HG02938 (cell line): ENCODE results near the gene ERV3-1.
"Not testable (repeated sequence)": the region's sequence is repeated elsewhere in the genome, so short reads cannot be mapped to it uniquely, and the experiment has no call there.

ENCODE experiments used
- ATAC-seq: cut with Tn5 transposase; IDR thresholded peaks from one replicate; pipeline ENCODE4 v1.9.1; 2021; ENCODE audit warnings: mild to moderate bottlenecking, moderate library complexity; ENCODE audit not compliant: unreplicated experiment

The ERV3-1 gene

GRCh38 chr7:65006094-65006992 is at the start of gene ERV3-1:
TSS of gene ERV3-1 (minus strand) at chr7:65006687. CDS start at chr7:64993026, 13,661 bp downstream.
- peak; percentile 100 for ATAC-seq

- ATAC-seq = not testable (repeated sequence)
Observed at GRCh38 chr7:65055786-65056185, 49.3 kb upstream of the ERV3-1 start.

DNA sequence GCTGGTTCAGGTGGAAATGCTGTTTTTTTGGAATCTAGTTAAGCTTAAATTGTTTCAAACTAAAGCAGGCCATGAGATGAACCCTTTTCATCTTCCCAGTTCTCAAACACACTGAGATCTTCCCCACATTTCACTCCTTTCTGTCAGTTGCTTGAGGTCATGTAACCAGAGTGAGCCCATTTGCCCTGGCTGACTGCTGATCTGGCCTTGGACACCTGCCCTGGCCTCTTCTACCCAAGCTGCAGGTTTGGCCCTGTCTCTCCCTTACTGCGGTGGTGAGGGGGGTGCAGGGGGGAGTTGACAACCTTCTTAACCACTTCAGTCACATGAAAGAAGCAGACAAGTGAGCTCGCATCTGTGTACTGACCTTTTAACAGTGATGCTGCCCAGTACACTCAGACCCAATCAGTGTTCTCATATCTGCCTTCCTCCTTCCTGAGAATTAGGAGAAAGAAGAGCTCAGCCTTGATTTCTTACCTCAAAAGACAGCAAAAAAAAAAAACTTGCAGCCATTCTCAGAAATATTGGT is 48.0 kb upstream of the ERV3-1 start:
- ATAC-seq = not testable (repeated sequence)

GRCh38 chr7:65051654-65052053 is 45.2 kb upstream of the ERV3-1 start:
- ATAC-seq = not testable (repeated sequence)

DNA sequence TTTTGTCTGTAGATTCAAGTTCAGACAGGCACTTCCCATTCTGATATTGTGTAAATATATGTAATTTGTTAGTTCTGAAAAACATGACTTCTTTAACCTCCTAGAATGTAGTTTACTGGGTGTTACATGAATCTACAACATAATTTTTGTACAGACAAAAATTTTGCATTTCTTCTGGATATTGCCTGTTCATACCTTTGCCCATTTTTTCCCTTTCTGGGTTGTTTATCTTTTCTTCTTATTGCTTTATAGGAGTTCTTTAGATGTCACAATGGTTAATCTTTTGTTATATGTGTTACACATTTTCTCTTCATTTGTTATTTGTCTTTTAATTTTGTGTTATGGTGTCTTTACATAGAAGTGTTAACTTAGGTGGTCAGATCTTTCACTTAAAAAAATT is 44.7 kb upstream of the ERV3-1 start:
- ATAC-seq = not testable (repeated sequence)

- not testable (repeated sequence) for ATAC-seq
Observed at GRCh38 chr7:65046329-65046728, 39.8 kb upstream of the ERV3-1 start.

DNA sequence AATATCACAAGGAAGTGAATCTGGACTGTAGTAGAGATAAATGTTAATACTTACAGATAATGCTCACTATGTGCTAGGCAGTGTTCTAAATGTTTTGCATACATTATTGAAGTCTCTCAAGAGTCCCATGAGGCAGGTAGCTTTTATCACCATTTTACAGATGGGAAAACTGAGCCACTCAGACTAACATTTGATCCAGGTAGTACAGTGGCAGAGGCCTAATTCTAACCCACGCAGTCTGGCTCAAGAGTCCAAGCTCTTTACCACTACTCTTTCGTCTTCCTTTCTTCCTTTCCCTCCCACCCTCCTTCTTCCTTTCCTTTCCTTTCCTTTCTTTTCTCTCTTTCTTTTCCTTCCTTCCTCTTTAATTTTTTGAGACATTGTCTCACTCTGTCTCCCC is 39.1 kb upstream of the ERV3-1 start:
- ATAC-seq = not testable (repeated sequence)

- ATAC-seq = not testable (repeated sequence)
Observed at GRCh38 chr7:65038767-65039166, 32.3 kb upstream of the ERV3-1 start.

DNA sequence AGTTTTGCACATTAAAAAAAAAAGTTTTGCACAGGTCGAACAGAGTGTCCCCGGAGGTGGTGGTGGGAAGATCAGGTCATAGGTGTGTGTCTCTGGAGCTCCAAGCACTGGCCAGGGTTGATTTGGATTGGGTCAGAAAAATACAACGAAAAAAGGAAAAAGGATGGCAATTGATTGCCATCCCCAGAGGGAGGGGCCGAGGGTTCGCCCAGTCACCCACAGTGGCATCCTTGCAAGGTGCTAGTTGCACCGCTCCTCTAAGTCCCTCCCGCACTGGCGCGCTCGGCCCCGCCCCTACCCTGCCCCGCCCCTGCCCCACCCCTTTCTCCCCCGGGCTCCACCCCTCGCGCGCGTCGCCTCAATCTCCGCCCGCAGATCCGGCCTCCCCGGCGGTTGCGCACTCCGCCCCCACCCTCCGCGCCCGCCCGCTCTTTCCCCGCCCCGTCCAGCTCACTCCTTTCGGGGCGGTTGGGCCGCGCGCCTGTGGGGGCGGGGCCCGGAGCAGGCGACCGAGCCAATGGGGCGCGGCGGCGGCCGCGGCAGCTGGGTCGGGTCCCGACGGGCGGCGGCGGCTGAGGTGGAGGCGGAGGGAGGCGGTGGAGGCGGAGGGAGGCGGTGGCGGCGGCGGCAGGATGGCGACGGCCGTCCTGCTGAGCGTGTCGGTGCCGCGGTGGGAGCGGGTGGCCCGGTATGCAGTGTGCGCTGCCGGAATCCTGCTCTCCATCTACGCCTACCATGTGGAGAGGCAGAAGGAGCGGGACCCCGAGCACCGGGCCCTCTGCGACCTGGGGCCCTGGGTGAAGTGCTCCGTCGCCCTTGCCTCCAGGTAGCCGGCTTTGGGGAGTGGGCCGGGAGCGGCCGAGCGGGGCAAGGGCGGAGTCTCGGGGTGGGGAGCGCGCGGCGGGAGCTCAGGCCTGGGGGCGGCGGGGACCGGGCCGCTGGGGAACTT is 31.5 kb upstream of the ERV3-1 start:
- peak; percentile 77 for ATAC-seq

DNA sequence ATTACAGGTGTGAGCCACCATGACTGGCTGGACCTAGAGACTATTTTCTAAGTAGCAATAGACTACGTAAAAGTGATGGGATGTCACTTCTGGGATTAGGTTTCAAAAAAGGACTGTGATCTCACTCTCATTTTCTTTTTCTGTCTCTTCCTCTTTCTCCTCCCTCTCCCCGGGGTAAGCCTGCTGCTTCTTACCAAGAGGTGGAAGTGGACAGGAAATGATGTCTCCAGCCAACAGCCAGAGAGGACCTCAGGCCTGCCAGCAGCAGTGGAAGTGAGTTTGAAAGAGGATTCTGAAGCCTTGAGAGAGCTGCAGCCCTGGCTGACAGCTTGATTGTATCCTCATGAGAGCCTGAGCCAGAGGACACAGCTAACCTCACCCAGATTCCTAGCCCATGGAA is 30.0 kb upstream of the ERV3-1 start:
- not testable (repeated sequence) for ATAC-seq

DNA sequence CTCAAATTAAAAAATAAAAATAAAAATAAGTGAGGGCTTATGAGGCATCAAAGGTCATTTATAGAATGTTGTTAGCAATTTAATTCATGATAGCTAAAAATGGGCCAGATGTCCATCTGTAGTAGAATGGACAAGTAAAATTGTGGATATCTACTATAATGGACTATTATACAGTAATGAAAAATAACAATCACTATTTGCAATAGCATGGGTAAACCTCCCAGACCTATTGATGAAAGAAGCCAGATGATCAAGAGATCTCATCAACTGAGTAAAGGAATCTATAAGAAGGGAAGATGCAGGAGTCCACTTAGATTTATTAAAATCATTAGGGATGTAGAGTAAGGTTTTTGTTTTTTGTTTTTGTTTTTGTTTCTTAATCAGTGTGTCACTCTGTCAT is 29.0 kb upstream of the ERV3-1 start:
- not testable (repeated sequence) for ATAC-seq

DNA sequence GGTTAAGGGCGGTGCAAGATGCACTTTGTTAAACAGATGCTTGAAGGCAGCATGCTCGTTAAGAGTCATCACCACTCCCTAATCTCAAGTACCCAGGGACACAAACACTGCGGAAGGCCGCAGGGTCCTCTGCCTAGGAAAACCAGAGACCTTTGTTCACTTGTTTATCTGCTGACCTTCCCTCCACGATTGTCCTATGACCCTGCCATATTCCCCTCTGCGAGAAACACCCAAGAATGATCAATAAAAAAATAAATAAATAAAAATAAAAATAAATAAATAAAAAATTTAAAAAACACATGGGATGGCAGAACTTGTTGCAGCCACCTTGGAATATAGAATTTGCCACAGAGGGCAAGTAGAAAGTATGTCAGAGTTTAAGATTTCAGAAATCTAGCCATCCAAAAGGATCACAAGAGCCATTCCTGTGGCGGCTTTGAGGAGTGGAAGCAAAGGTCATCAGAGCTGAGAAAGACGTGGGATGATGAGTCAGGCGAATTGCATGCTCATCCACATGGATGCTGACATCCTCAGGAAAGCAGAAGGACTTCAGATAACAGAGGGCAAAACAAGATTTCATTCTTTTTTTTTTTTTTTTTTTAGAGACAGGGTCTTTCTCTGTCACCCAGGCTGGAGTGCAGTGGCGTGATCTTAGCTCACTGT is 27.8 kb upstream of the ERV3-1 start:
- not testable (repeated sequence) for ATAC-seq

GRCh38 chr7:65033391-65033790 is 26.9 kb upstream of the ERV3-1 start:
- not testable (repeated sequence) for ATAC-seq

DNA sequence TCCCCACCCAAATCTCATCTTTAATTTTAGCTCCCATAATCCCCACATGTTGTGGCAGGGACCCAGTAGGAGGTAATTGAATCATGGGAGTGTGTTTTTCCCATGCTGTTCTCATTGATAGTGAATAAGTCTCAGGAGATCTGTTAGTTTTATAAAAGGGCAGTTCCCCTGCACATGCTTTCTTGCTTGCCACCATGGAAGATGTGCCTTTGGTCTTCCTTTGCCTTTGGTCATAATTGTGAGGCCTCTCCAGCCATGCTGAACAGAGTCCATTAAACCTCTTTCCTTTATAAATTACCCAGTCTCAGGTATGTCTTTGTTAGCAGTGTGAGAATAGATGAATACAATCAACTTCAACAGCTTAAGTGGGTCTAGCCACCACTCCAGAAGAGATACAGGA is 18.5 kb upstream of the ERV3-1 start:
- ATAC-seq = not testable (repeated sequence)

- not testable (repeated sequence) for ATAC-seq
Observed at GRCh38 chr7:65020978-65021377, 14.5 kb upstream of the ERV3-1 start.

GRCh38 chr7:65009881-65010280 is 3.4 kb upstream of the ERV3-1 start:
- ATAC-seq = not testable (repeated sequence)

GRCh38 chr7:65009394-65009793 is 2.9 kb upstream of the ERV3-1 start:
- ATAC-seq = not testable (repeated sequence)

DNA sequence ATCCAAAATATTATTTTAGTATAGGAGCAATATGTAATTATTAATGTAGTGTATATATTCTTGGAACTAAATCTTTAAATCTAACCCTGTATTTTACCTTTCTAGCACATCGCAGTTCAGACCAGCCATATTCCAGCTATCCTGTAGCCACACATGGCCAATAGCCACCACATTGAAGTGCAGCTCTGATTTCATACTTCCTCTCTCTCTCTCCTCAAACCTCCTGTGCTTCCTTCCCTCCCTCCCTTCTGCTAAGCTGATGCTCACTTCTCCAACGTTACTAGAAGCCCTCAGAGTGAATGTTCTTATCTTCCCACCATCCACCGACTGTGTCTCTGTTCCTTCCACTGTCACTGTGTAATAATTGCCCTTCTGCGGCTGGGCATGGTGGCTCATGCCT is 549 bp upstream of the ERV3-1 start:
- ATAC-seq = not testable (repeated sequence)

- no peak for ATAC-seq
Observed at GRCh38 chr7:65004575-65004974, 1.9 kb downstream of the ERV3-1 start.

DNA sequence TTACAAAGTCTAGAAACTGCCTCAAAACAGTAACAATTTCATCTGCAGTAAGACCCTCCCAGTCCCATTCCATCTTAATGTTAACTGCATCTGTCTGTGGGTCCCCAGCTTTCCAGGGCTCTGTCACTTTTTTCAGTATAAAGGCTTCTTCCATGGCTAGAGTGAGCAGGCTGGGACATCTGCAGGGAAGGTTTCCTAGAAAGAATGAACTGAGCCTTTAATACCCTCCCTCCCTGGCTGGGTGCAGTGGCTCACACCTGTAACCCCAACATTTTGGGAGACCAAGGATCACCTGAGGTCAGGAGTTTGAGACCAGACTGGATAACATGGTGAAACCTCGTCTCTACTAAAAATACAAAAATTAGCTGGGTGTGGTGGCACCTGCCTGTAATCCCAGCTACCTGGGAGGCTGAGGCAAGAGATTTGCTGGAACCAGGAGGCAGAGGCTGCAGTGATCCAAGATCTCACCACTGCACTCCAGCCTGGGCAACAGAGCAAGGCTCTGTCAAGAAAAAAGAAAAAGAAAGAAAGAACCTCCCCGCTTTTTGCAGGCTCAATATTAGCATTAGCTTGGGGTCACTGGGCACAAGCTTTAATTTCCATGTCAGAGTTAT is 3.4 kb downstream of the ERV3-1 start:
- no peak for ATAC-seq
